ENCODE data around the gene VEGFA.

VEGFA gene

DNA sequence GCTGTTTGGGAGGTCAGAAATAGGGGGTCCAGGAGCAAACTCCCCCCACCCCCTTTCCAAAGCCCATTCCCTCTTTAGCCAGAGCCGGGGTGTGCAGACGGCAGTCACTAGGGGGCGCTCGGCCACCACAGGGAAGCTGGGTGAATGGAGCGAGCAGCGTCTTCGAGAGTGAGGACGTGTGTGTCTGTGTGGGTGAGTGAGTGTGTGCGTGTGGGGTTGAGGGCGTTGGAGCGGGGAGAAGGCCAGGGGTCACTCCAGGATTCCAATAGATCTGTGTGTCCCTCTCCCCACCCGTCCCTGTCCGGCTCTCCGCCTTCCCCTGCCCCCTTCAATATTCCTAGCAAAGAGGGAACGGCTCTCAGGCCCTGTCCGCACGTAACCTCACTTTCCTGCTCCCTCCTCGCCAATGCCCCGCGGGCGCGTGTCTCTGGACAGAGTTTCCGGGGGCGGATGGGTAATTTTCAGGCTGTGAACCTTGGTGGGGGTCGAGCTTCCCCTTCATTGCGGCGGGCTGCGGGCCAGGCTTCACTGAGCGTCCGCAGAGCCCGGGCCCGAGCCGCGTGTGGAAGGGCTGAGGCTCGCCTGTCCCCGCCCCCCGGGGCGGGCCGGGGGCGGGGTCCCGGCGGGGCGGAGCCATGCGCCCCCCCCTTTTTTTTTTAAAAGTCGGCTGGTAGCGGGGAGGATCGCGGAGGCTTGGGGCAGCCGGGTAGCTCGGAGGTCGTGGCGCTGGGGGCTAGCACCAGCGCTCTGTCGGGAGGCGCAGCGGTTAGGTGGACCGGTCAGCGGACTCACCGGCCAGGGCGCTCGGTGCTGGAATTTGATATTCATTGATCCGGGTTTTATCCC lies at the start of gene VEGFA:
VEGFA (plus strand) TSS at position 686 of the 846 bp plus-strand sequence.
- peaks cover 20% of the 10 kb centered on the region for H3K4me1 Mint-ChIP-seq
- no peaks in the 10 kb centered on the region for H3K9me3 Mint-ChIP-seq
- H3K36me3 Mint-ChIP-seq, result no peaks in the 10 kb centered on the region
- peaks cover 5% of the 10 kb centered on the region for H3K27me3 Mint-ChIP-seq
- peak within 1 kb of the TSS; percentile 99 for H3K4me3 Mint-ChIP-seq
- H3K27ac Mint-ChIP-seq, result peak within 1 kb of the TSS; percentile 96

DNA sequence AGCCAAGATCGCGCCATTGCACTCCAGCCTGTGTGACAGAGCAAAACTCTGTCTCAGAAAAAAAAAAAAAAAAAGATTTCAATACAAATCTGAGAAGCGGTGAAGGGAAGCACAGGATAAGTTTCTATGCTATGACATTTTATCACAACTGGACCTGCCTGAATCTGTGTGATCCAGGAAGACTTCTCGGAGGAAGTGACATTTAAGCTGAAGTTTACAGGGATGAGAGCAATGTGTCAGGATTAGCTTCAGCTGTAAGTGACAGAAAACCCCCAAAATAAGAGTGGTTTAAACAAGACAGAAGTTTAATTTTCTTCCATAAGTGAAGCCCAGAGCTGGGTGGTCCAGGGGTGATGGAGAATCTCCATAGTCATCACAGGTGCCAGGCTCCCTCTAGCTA lies 49.0 kb upstream of the VEGFA start:
- no peaks in the 10 kb centered on the region for H3K9me3 Mint-ChIP-seq
- H3K4me1 Mint-ChIP-seq, result peaks cover 29% of the 10 kb centered on the region
- H3K36me3 Mint-ChIP-seq, result no peaks in the 10 kb centered on the region
- no peak overlapping the region for H3K4me3 Mint-ChIP-seq
- no peaks in the 10 kb centered on the region for H3K27me3 Mint-ChIP-seq
- H3K27ac Mint-ChIP-seq, result no peak overlapping the region

DNA sequence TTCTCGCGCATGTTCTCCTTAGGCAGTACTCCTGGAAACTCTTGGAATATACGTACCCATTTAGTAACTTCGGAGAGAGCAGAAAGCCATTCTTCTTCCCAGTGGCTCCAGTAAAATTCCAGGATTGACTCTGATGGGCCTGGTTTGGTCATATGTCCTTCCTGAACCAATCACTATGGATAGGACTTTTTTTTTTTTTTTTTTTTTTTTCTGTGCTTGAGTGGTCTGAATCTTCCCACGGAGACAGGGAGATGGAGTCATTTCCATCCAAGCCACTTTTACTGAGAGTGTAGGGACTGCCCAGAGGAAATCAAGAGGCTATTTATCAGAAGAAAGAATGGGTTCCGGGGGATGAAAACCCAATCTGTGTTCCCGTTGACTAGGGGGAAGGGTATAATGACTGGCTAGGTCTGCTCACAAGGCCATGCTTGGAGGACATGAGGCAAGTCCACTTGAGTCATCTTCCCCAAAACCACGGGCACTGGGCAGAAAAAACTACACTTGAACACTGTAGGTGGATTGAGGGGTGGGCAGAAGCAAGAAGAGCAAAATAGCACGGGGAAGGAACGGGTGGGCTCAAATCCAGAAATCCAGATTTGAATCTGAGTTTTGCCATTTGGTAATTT lies 47.0 kb upstream of the VEGFA start:
- peaks cover 41% of the 10 kb centered on the region for H3K4me1 Mint-ChIP-seq
- H3K27ac Mint-ChIP-seq, result peak overlapping the region; percentile 46
- no peaks in the 10 kb centered on the region for H3K9me3 Mint-ChIP-seq
- H3K27me3 Mint-ChIP-seq, result no peaks in the 10 kb centered on the region
- no peak overlapping the region for H3K4me3 Mint-ChIP-seq
- H3K36me3 Mint-ChIP-seq, result no peaks in the 10 kb centered on the region

DNA sequence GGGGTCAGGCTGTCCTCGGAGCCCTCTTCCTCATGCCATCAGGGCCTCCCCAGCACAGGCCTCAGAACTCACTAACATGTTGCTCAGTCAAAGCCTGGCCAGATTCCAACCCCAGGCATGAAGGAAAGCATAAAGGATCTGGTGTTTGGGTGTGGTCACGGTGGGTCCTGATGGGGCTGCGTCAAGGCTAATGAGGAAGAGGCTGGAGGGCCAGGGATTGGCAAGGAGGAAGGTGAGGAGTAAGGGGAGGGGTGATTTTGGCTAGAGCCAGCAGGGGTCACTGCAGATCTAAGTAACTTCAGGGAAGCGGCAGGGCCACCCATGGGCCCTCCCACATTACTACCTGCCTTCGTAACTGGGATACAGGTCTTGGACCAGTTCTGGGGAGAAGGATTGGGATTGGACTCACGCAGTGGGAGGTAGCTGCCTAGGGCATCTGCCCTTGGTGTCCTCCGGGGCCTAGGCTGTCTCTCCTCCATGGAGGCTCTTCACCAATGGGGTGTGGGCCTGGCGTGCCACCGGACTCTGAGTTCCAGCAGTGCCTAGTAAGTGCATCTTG lies 46.2 kb upstream of the VEGFA start:
- H3K27me3 Mint-ChIP-seq, result no peaks in the 10 kb centered on the region
- H3K9me3 Mint-ChIP-seq, result no peaks in the 10 kb centered on the region
- no peak overlapping the region for H3K4me3 Mint-ChIP-seq
- no peaks in the 10 kb centered on the region for H3K36me3 Mint-ChIP-seq
- peak overlapping the region; percentile 31 for H3K27ac Mint-ChIP-seq
- H3K4me1 Mint-ChIP-seq, result peaks cover 41% of the 10 kb centered on the region

DNA sequence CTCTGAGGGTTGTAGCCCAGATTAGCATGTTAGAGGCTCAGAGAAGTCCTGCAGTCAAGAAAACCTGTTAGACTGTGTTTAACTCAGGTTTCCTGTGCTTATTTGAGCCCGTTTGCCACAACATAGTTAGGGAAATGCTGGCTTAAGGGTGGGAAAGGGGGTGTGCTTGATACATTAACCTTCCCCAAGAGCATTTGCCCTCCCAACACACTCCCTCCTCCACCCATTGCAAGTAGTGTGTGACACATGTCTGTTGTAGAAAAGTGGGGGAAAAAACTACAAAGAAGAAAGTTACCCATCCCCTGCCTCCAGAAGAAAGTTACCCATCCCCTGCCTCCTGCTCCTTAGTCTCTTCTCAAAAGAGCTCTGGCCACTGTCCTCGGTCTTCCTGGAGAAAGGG lies 45.7 kb upstream of the VEGFA start:
- peak overlapping the region; percentile 95 for H3K27ac Mint-ChIP-seq

DNA sequence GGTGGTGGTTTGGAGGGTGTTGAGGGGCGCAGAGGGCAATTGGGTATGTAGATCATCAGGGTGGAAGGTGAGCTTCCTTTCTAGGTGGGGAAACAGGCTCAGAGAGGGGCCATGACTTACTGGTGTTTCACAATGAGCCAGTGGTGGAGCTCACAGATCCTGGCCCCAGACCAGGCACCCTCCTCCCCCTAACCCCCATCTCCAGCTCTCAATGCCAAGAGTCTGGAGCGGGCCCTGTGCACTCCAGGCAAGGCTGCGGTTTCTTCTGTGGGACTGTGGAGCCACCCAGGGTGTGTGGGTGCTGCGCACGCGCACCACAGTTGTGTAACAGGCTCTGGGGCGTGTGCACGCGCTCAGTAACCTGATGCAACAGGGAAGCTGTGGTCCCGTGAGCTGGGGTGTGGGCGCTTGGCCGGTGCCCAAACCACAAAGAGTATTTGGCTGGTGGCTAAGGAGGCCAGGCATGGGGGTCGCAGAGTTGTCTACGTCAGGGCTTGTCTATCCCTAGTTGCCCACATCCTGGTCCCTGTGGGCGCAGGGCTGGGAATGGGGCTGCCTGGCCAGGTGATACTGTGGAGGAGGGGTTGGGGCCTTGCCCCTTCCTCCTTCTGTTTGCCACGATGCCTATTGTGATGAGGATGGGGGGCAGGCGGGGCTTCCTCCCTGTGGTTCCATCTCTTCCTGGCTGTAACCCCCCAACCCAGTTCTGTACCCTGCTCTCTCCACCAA lies 44.9 kb upstream of the VEGFA start:
- Mint-ChIP-seq H3K9me3 (no peaks in the 10 kb centered on the region), H3K4me3 (peak overlapping the region; percentile 63), H3K27me3 (no peaks in the 10 kb centered on the region), H3K36me3 (no peaks in the 10 kb centered on the region), H3K4me1 (peaks cover 41% of the 10 kb centered on the region), H3K27ac (peak overlapping the region; percentile 95)

More for the DNA sequence above, 45.7 kb upstream of the VEGFA start:
- Mint-ChIP-seq H3K27me3 (no peaks in the 10 kb centered on the region), H3K4me1 (peaks cover 41% of the 10 kb centered on the region), H3K9me3 (no peaks in the 10 kb centered on the region), H3K4me3 (peak overlapping the region; percentile 63), H3K36me3 (no peaks in the 10 kb centered on the region)

DNA sequence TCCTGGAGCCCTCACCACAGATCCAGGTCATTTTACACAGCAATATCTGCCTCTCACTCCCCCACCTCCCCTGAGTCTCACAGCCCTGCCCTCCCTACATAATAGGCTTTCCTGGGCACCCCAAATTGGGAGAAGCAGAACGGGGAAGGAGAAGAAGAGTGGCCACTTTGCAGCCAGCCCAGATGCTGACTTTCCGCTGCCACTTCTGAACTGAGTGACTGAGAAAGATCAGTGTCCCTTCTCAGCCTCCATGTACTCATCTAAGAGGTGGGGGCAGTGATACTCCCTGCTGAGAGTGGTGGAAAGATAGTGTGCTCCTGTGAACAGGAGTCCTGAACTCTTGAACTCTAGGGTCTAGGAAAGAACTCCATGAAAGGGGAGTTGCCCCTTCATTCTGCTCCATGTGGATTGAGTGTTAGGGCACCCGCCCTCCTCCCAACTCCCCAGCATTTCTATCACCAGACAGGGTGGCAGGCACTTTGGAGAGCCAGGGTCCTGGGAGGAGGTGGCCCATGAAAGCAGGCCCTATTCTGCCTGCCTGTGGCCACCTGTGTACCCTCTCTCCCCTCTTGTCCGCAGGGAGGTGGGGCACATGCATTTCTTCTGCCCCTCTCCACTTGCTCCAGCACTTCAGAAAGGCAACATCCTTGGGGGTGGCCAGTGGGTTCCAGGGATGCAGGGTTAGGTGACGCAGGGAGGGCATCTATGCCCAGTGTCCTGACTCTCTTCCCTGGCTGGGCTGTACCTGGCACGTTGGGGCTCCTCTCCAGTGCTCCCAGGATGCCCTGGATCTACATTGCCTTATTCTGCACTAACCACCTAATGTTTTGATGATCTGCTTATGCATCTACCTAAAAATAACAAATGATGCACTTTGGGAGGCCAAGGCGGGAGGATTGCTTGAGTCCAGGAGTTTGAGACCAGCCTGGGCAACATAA lies 44.1 kb upstream of the VEGFA start:
- Mint-ChIP-seq H3K36me3 (peaks cover 2% of the 10 kb centered on the region), H3K4me1 (peaks cover 41% of the 10 kb centered on the region), H3K4me3 (peak overlapping the region; percentile 63), H3K27me3 (no peaks in the 10 kb centered on the region), H3K27ac (peak overlapping the region; percentile 95), H3K9me3 (no peaks in the 10 kb centered on the region)

DNA sequence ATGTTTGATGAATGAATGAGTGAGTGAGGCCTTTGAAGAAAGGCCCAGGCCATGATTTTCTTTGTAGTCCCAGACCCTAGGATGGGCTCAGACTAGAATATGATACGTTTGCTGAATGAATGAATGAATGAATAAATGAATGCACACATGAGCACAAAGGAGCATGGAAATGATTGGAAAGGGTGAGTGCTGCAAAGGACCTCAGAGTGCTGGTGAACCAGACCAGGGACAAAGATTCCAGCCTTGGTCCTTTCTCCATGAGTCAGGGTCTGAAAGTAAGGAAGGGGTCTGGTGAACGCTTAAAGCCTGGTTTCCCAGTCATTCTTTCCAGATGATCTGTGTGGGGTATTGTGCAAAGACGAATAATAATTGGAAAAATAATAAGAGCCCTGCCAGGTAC lies 42.4 kb upstream of the VEGFA start:
- peaks cover 2% of the 10 kb centered on the region for H3K36me3 Mint-ChIP-seq
- no peak overlapping the region for H3K4me3 Mint-ChIP-seq
- peaks cover 49% of the 10 kb centered on the region for H3K4me1 Mint-ChIP-seq
- H3K27me3 Mint-ChIP-seq, result no peaks in the 10 kb centered on the region
- H3K27ac Mint-ChIP-seq, result no peak overlapping the region
- H3K9me3 Mint-ChIP-seq, result no peaks in the 10 kb centered on the region

DNA sequence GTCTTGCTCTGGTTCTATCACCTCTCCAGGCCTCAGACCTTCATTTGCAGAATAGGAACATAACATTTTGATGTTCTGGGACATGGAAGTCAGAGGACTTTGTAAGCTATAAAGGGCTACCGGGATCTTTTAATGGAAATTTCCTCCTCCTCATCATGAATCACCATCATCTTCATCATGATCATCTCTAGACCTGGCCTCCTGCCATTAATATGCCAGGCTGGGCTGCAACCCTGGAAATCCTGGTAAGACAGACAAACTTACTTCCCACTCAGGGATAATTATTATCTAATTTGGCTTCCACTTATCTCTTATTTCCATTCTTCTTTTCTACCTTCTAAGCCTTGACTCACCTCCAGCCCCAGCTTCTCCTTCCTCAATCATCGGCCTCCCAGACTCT lies 41.4 kb upstream of the VEGFA start:
- Mint-ChIP-seq H3K4me1 (peaks cover 52% of the 10 kb centered on the region), H3K36me3 (peaks cover 2% of the 10 kb centered on the region), H3K4me3 (no peak overlapping the region), H3K27ac (no peak overlapping the region), H3K27me3 (no peaks in the 10 kb centered on the region), H3K9me3 (no peaks in the 10 kb centered on the region)

DNA sequence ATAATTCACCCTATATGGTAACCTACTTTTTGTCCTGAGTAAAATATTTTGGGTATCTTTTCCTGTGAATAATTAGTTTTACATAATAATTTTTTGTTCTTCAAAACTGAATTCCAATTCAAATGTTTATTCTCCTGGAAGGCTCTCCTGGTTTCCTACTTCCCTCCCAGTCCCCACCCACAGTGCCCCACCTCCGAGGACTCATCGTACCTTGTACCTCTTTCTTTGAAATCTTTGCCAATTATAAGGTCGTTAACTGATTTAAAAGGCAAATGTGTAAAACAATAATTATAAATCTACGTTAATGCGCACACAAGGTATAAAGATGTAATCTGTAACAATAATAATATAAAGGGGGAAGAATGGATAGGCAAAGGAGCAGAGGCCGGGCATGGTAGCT lies 40.5 kb upstream of the VEGFA start:
- Mint-ChIP-seq H3K4me1 (peaks cover 49% of the 10 kb centered on the region), H3K36me3 (peaks cover 2% of the 10 kb centered on the region), H3K9me3 (no peaks in the 10 kb centered on the region), H3K4me3 (no peak overlapping the region), H3K27ac (no peak overlapping the region), H3K27me3 (no peaks in the 10 kb centered on the region)

DNA sequence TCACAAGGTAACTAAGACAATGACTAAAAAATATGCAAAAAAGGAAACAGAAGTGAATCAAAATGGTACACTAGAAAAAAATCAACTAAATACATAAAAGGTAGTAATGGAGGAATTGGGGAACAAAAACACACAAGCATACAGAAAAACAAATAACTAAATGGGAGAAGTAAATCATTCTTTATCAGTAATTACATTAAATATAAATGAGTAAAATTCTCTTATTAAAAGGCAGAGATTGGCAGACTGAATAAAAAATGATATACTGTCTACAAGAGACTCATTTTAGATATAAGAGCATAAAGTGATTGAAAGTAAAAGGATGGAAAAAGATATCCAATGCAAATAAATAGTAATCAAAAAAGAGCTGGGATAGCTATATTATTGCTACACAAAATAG lies 39.4 kb upstream of the VEGFA start:
- Mint-ChIP-seq H3K9me3 (no peaks in the 10 kb centered on the region), H3K27ac (no peak overlapping the region), H3K4me3 (no peak overlapping the region), H3K4me1 (peaks cover 49% of the 10 kb centered on the region), H3K27me3 (no peaks in the 10 kb centered on the region), H3K36me3 (peaks cover 2% of the 10 kb centered on the region)

DNA sequence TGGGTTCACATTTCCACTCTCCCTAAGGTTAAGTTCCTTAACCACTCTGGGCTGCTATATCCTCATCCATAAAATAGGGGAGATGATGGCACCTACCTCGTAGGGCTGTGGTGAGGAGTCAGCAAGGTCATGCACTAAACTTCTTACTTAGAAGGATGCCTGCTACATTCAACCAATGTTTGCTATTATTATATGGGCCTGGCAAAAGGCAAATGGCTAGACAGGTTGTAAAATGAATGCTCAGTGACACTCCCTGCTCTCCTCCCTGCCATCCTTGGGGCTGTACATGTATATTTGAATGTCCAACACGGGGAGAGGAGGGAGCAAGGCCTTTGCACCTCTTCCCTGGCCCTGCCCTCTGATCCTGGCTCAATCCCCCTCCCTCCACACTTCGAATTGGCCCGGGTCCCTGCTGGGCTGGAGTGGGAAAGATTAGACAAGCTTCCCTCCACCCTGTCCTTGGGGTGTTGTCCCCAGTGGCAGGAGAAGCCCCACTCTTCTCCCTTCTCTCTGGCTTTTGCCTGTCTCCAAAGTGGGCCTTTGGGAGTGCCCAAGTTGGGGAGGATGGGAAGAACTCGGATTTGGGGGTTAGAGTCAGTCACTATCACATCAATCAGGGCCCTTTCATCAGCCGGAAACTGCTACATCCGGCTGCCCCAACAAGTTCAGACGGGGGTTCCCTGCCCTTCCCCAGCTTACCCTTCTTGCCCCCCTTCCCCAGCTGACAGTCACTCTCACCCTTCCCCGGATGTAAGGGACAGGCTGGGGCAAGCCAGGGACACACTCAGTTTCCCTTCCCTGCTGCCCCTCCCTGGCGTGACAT lies 36.3 kb upstream of the VEGFA start:
- Mint-ChIP-seq H3K9me3 (no peaks in the 10 kb centered on the region), H3K4me3 (peak overlapping the region; percentile 21), H3K4me1 (peaks cover 34% of the 10 kb centered on the region), H3K27me3 (no peaks in the 10 kb centered on the region), H3K27ac (peak overlapping the region; percentile 73), H3K36me3 (peaks cover 2% of the 10 kb centered on the region)

DNA sequence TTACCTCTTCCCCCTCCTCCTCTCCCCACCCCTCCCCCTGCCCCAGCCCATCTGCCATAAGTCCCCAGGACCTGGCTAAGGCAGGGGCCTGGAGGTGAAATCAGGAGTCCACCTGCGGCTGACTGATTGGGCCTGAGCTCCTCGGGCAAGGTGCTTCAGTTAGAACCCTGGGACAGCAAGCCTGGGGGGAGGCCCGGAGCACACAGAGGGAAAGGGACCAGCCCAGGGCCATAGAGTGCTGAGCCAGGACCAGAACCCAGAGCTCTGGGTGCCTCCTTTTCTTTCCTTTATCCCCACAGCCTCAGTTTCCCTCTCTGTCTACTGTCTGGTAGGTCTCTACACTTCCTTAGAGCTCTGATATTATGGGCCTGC lies 35.7 kb upstream of the VEGFA start:
- Mint-ChIP-seq H3K27me3 (no peaks in the 10 kb centered on the region), H3K36me3 (peaks cover 2% of the 10 kb centered on the region)

DNA sequence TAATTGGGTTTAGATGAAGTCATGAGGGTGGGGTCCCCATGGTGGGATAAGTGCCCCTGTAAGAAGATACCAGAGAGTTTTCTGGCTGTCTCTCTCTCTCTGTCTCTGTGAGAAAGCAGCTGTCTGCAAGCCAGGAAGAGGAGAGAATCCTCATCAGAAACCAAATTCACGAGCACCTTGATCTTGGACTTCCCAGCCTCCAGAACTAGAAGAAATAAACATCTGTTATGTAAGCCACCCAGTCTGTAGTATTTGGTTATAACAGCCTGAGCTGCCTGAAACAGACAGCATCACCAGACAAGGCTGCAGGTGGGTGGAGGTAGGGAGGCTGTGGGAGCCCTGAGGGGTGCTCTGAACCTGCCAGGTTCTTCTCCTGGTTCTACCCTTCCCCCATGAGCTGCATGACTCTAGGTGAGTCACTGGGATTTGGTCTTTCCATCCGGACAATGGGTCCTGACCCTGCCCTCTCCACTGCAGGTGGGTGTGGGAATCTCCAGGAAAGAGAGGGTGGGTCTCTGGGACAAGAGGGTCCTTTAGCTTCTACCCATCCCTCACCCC lies 34.3 kb upstream of the VEGFA start:
- Mint-ChIP-seq H3K27me3 (no peaks in the 10 kb centered on the region), H3K4me3 (no peak overlapping the region), H3K27ac (no peak overlapping the region), H3K9me3 (no peaks in the 10 kb centered on the region), H3K36me3 (no peaks in the 10 kb centered on the region), H3K4me1 (peaks cover 34% of the 10 kb centered on the region)

More for the DNA sequence above, 35.7 kb upstream of the VEGFA start:
- H3K27ac Mint-ChIP-seq, result peak overlapping the region; percentile 73
- H3K4me1 Mint-ChIP-seq, result peaks cover 34% of the 10 kb centered on the region
- no peaks in the 10 kb centered on the region for H3K9me3 Mint-ChIP-seq
- H3K4me3 Mint-ChIP-seq, result no peak overlapping the region

Data from activated naive CD4-positive, alpha-beta T cell treated with anti-CD3 and anti-CD28 coated beads, Interleukin-2, amount 50 U/mL, for 24 hours (primary cell).